Epithelial cell of esophagus (primary cell): Measurements from ENCODE around the gene SCN8A.

Experiments
- DNase-seq: peaks from one replicate; pipeline ENCODE4 v3.0.0; 2010; ENCODE audit warnings: low read depth
- H3K4me3 ChIP-seq: 2 replicates; pipeline ENCODE4 v1.5.1; 2011; ENCODE audit warnings: mild to moderate bottlenecking, low read length, control low read depth
- TF ChIP-seq, protein P1 (sequence below): IDR thresholded peaks from 2 replicates; pipeline ENCODE4 v1.5.1; 2011; ENCODE audit warnings: low read depth, mild to moderate bottlenecking, low read length, control low read depth, inconsistent platforms; ENCODE audit not compliant: insufficient read depth; ENCODE audit errors: missing control alignments

Gene SCN8A

DNA sequence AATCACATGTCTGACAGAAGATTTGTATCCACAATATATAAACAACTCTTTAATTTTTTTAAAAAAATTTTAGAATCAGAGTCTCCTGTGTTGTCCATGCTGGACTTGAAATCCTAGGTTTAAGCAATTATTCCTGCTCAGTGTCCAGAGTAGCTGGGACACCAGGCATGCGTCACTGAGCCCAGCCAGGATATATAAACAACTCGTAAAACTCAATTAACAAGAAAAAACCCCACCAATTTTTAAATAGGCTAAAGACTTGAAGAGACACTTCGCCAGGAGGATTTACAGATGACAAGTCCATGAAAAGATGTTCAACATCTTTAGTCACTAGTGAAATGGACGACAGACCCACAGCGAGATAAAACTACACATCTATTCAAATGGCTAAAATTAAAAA lies 2.0 kb upstream of the SCN8A start:
- no peak overlapping the region for H3K4me3 ChIP-seq
- TF ChIP-seq, protein P1, sequence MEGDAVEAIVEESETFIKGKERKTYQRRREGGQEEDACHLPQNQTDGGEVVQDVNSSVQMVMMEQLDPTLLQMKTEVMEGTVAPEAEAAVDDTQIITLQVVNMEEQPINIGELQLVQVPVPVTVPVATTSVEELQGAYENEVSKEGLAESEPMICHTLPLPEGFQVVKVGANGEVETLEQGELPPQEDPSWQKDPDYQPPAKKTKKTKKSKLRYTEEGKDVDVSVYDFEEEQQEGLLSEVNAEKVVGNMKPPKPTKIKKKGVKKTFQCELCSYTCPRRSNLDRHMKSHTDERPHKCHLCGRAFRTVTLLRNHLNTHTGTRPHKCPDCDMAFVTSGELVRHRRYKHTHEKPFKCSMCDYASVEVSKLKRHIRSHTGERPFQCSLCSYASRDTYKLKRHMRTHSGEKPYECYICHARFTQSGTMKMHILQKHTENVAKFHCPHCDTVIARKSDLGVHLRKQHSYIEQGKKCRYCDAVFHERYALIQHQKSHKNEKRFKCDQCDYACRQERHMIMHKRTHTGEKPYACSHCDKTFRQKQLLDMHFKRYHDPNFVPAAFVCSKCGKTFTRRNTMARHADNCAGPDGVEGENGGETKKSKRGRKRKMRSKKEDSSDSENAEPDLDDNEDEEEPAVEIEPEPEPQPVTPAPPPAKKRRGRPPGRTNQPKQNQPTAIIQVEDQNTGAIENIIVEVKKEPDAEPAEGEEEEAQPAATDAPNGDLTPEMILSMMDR = no peak
- DNase-seq = no peak

DNA sequence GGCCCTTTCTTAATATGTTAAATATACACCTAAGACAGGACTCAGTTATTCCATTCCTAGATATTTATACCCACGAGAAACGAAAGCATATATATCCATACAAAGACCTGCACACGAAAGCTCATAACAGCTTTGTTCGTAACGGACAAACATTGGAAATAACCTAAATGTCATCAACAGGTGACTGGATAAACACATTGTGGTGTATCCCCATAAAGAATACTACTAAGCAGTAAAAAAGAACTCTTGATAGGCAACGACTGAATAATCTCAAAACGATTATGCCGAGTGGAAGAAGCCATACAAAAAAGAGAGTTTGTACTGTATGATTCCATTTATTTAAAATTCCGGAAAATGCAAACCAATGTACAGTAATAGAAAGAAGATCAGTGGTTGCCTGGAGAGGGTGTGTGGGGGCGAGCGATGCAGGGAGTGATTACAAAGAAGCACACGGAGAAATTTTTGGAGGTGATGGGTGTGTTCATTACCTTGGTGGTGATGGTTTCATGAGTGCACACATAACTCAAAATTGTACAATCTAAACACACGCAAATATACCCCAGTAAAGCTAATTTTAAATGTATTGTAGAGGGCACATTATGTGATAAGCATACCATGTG lies 1.4 kb upstream of the SCN8A start:
- DNase-seq = no peak
- no peak overlapping the region for H3K4me3 ChIP-seq
- TF ChIP-seq, protein P1 = no peak

DNA sequence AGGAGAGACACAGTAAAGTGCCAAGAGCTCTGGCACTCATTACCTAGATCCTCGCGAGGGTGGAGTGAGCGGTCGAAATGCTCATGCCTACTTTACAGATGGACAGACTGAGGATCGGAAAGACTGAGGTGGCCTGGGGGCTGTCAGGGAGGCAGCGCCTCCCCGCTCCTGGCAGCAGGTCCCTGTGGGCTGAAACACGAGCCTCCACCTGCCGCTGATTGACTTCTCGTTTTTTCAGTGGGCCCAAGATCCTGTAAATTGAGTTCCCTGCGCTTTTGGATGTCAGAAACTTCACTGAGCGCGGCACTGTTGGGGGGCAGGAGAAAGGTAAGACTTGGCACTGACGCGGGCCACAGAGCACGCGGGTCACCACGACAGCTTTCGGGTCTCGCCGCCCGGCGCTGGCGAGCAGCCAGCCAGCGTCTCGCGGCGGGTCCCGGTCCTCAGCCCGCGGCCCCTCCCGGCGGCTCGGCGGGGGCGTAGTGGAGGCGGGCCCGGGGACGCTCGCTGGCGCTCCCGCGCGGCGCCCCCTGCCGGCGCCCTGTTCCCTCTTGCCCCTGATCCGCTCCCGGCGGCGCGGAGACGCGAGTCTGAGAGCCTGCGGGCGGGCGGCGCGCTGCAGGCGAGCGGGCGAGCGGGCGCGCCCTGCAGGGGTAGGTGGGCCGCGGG lies 552 bp upstream of the SCN8A start:
- no peak overlapping the region for H3K4me3 ChIP-seq
- DNase-seq = peak; percentile 46
- TF ChIP-seq, protein P1 = peak; percentile 14

DNA sequence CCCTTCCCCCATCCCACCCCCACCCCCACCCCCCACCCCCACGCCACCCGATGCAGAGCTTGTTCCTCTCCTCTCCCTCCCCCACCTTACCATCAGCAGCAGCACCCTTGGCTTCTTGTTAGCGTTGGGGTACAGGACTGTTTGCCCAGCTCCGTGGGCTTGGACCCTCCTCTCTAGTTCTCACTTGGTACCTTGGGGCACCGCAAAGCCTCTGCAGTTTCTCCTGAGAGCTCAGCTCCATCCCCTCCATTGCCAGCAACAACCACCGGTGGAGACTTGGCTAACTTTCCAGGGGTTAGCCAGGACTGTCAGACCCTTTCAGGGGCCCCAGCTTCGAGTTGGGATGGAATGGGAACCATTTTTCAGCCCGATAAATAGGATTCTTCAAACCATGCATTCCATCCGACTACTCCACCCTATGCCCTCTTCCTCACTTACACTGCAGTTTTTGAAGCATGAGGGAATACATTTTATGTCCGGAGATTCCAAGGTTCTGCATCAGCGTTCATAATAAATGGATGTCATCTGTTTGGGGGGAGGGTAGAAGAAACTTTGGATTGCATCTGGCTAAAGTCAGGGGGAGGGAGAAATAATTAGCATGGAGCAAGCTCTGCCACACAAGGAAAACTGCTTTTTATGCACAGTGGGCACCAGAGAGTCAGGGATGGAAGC lies 1.1 kb downstream of the SCN8A start:
- H3K4me3 ChIP-seq = no peak overlapping the region
- no peak for DNase-seq
- TF ChIP-seq, protein P1 = no peak

DNA sequence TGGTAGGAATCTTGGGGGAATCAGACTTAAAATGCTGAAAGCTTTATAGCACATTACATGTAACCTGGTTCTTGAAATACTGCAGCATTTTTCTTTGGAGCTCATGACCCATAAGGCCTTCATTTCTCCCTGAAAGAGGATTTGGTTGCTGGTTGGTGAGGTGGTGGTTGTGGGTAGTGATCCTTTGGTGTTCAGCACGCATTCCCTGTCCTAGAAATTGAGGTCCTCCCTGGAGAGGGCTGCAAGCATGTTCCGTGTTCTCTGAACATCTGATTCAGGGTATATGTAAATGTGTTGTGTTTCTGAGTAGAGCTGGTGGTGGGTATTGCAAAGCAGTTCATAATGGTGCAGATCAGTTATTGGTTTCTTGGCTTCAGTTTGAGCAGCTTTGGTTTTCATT lies 2.0 kb downstream of the SCN8A start:
- H3K4me3 ChIP-seq = no peak overlapping the region
- no peak for DNase-seq
- TF ChIP-seq, protein P1 = no peak

DNA sequence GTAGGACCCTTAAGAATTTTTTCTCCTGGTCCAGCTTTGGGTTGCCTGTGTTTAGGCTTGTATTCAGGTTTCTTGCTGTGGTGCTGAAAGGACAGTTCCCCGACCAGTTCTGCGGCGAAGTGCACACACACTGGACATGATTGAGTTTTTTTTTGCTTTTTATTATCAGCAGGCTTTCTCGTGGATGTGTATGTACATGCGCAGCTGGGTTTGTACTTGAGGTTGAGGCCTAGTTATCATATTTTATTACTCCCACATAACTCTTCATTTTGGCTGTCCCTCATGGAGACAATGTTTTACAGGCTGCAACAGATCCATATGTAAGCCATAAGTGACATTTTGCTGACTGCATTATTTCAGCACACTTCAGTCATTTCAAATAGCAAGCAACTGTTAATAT lies 2.5 kb downstream of the SCN8A start:
- TF ChIP-seq, protein P1 = no peak
- DNase-seq = peak; percentile 68
- no peak overlapping the region for H3K4me3 ChIP-seq
